Neural cell (in vitro differentiated cells): ENCODE measurements around the gene LIN54. TPM values are rescaled to one million over a fixed set of nuclear protein-coding genes. Genes with fewer than 3 reads are reported as not detected.

Experiments used
- H2AFZ ChIP-seq: fragments of 200-600, 300-800 bp; sonication (generic), shearing (Covaris generic); 2 replicates; pipeline ENCODE4 v1.6.0; 2014; ENCODE audit warnings: low read depth, mild to moderate bottlenecking, antibody characterized with exemption, low read length, moderate library complexity
- H3F3A ChIP-seq: fragments of 200-600 bp; shearing (Covaris generic); 2 replicates; pipeline ENCODE4 v1.6.1; 2016; ENCODE audit warnings: mild to moderate bottlenecking, moderate library complexity, mixed read lengths, antibody characterized with exemption, low read length; ENCODE audit not compliant: insufficient read depth, poor library complexity, severe bottlenecking
- H3K27ac ChIP-seq: fragments of 200-600, 300-800 bp; sonication (generic), shearing (Covaris generic); 2 replicates; pipeline ENCODE4 v1.5.1; 2014; ENCODE audit warnings: mild to moderate bottlenecking, low read length, moderate library complexity
- H3K27me3 ChIP-seq: fragments of 300-800, 200-600 bp; sonication (generic), shearing (Covaris generic); 2 replicates; pipeline ENCODE4 v1.6.0; 2014; ENCODE audit warnings: mild to moderate bottlenecking, low read depth, low read length, moderate library complexity; ENCODE audit not compliant: insufficient read depth
- H3K36me3 ChIP-seq: fragments of 300-800, 200-600 bp; sonication (generic), shearing (Covaris generic); 2 replicates; pipeline ENCODE4 v1.5.1; 2014; ENCODE audit warnings: mild to moderate bottlenecking, antibody characterized with exemption, low read length, moderate library complexity; ENCODE audit not compliant: insufficient read depth
- H3K4me2 ChIP-seq: fragments of 300-800, 200-600 bp; sonication (generic), shearing (Covaris generic); 2 replicates; pipeline ENCODE4 v1.6.0; 2014; ENCODE audit warnings: mild to moderate bottlenecking, low read length
- H3K4me3 ChIP-seq: fragments of 300-800, 200-600 bp; sonication (generic), shearing (Covaris generic); 2 replicates; pipeline ENCODE4 v1.5.1; 2014; ENCODE audit warnings: mild to moderate bottlenecking, low read length, moderate library complexity
- H3K79me2 ChIP-seq: fragments of 200-600 bp; shearing (Covaris generic); replicated peaks from 2 replicates; pipeline ENCODE4 v1.6.0; 2014; ENCODE audit warnings: mild to moderate bottlenecking, low read length, moderate library complexity; ENCODE audit not compliant: insufficient read depth
- H3K9ac ChIP-seq: fragments of 300-800, 200-600 bp; sonication (generic), shearing (Covaris generic); 2 replicates; pipeline ENCODE4 v1.6.1; 2016; ENCODE audit warnings: mild to moderate bottlenecking, low read length, mixed read lengths
- H3K9me2 ChIP-seq: fragments of 200-600 bp; shearing (Covaris generic); 2 replicates; pipeline ENCODE4 v1.6.1; 2016; ENCODE audit warnings: mild to moderate bottlenecking, low read length, mixed read lengths; ENCODE audit not compliant: insufficient read depth
- H3K9me3 ChIP-seq: fragments of 200-600, 300-800 bp; sonication (generic), shearing (Covaris generic); 2 replicates; pipeline ENCODE4 v1.6.1; 2016; ENCODE audit warnings: mild to moderate bottlenecking, mixed run types, low read length, moderate library complexity, mixed read lengths
- H4K20me1 ChIP-seq: fragments of 200-600 bp; shearing (Covaris generic); 2 replicates; pipeline ENCODE4 v1.6.1; 2016; ENCODE audit warnings: mild to moderate bottlenecking, mixed run types; ENCODE audit not compliant: insufficient read depth
- EP300 ChIP-seq: fragments of 450-650 bp; conservative IDR thresholded peaks from 2 replicates; pipeline ENCODE4 v1.6.1; 2014; ENCODE audit warnings: antibody characterized with exemption, mild to moderate bottlenecking, moderate library complexity; ENCODE audit not compliant: poor library complexity, severe bottlenecking
- EZH2 ChIP-seq: fragments of 200-600, 300-800 bp; shearing (Covaris generic), sonication (generic); IDR thresholded peaks from 2 replicates; pipeline ENCODE4 v1.6.1; 2014; ENCODE audit warnings: antibody characterized with exemption, low read length, borderline replicate concordance, mild to moderate bottlenecking; ENCODE audit not compliant: insufficient read depth, poor library complexity, severe bottlenecking
- MXI1 ChIP-seq: fragments of 450-650 bp; conservative IDR thresholded peaks from 2 replicates; pipeline ENCODE4 v1.6.1; 2014; ENCODE audit warnings: antibody characterized with exemption, mild to moderate bottlenecking; ENCODE audit not compliant: poor library complexity, severe bottlenecking
- POLR2AphosphoS5 ChIP-seq: IDR thresholded peaks from 2 replicates; pipeline ENCODE4 v1.6.1; 2012
- RAD21 ChIP-seq: fragments of 450-650 bp; conservative IDR thresholded peaks from 2 replicates; pipeline ENCODE4 v1.6.1; 2014; ENCODE audit warnings: antibody characterized with exemption, mild to moderate bottlenecking, moderate library complexity
- SMC3 ChIP-seq: fragments of 450-650 bp; conservative IDR thresholded peaks from 2 replicates; pipeline ENCODE4 v1.6.1; 2014; ENCODE audit warnings: antibody characterized with exemption, mild to moderate bottlenecking, moderate library complexity; ENCODE audit not compliant: poor library complexity
- TAF1 ChIP-seq: IDR thresholded peaks from 2 replicates; pipeline ENCODE4 v1.6.1; 2012; ENCODE audit warnings: low read depth
- polyA plus RNA-seq: library from polyadenylated mRNA; depleted of rRNA; stranded (reverse); fragments of >200 nt; gene quantifications from 2 replicates; pipeline ENCODE4 v1.2.3, GENCODE V29; 2014
- TF ChIP-seq, protein P1 (sequence below): IDR thresholded peaks from 2 replicates; pipeline ENCODE4 v1.6.1; 2012; ENCODE audit warnings: borderline replicate concordance
- TF ChIP-seq, protein P2 (sequence below): fragments of 450-650 bp; IDR thresholded peaks from 2 replicates; pipeline ENCODE4 v1.5.1; 2014; ENCODE audit warnings: antibody characterized with exemption, mild to moderate bottlenecking, moderate library complexity; ENCODE audit not compliant: poor library complexity, severe bottlenecking

Gene LIN54
- polyA plus RNA-seq, 1 donor from 2014 or later: 7.3 TPM

DNA sequence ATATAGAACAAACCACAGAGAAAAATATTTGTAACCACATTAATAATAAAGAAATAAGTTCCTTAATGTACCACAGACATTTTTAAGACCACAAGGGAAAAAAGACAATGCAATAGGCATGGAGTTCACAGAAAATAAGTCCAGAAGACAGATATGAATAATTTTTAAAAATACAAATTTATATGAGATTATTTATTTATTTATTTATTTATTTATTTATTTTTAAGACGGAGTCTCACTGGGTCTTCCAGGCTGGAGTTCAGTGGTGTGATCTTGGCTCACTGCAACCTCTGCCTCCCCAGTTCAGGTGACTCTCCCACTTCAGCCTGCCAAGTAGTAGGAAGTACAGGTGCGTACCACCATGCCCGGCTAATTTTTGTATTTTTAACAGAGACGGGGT, 56.4 kb downstream of the LIN54 start:
- no peaks in the 10 kb centered on the region for H3K27me3 ChIP-seq
- H2AFZ ChIP-seq: no peak overlapping the region
- no peaks in the 10 kb centered on the region for H4K20me1 ChIP-seq
- no peak overlapping the region for H3K27ac ChIP-seq
- no peak for TF ChIP-seq POLR2AphosphoS5
- no peak for TF ChIP-seq TAF1
- TF ChIP-seq MXI1: no peak
- no peak for TF ChIP-seq RAD21
- TF ChIP-seq, protein P1, sequence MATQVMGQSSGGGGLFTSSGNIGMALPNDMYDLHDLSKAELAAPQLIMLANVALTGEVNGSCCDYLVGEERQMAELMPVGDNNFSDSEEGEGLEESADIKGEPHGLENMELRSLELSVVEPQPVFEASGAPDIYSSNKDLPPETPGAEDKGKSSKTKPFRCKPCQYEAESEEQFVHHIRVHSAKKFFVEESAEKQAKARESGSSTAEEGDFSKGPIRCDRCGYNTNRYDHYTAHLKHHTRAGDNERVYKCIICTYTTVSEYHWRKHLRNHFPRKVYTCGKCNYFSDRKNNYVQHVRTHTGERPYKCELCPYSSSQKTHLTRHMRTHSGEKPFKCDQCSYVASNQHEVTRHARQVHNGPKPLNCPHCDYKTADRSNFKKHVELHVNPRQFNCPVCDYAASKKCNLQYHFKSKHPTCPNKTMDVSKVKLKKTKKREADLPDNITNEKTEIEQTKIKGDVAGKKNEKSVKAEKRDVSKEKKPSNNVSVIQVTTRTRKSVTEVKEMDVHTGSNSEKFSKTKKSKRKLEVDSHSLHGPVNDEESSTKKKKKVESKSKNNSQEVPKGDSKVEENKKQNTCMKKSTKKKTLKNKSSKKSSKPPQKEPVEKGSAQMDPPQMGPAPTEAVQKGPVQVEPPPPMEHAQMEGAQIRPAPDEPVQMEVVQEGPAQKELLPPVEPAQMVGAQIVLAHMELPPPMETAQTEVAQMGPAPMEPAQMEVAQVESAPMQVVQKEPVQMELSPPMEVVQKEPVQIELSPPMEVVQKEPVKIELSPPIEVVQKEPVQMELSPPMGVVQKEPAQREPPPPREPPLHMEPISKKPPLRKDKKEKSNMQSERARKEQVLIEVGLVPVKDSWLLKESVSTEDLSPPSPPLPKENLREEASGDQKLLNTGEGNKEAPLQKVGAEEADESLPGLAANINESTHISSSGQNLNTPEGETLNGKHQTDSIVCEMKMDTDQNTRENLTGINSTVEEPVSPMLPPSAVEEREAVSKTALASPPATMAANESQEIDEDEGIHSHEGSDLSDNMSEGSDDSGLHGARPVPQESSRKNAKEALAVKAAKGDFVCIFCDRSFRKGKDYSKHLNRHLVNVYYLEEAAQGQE: no peak
- TF ChIP-seq, protein P2, sequence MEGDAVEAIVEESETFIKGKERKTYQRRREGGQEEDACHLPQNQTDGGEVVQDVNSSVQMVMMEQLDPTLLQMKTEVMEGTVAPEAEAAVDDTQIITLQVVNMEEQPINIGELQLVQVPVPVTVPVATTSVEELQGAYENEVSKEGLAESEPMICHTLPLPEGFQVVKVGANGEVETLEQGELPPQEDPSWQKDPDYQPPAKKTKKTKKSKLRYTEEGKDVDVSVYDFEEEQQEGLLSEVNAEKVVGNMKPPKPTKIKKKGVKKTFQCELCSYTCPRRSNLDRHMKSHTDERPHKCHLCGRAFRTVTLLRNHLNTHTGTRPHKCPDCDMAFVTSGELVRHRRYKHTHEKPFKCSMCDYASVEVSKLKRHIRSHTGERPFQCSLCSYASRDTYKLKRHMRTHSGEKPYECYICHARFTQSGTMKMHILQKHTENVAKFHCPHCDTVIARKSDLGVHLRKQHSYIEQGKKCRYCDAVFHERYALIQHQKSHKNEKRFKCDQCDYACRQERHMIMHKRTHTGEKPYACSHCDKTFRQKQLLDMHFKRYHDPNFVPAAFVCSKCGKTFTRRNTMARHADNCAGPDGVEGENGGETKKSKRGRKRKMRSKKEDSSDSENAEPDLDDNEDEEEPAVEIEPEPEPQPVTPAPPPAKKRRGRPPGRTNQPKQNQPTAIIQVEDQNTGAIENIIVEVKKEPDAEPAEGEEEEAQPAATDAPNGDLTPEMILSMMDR: no peak
- TF ChIP-seq EP300: no peak
- no peak for TF ChIP-seq SMC3
- no peak for TF ChIP-seq EZH2
- no peaks in the 10 kb centered on the region for H3K36me3 ChIP-seq
- no peaks in the 10 kb centered on the region for H3K9me2 ChIP-seq
- no peak overlapping the region for H3K9ac ChIP-seq
- no peaks in the 10 kb centered on the region for H3K79me2 ChIP-seq
- no peak overlapping the region for H3K4me2 ChIP-seq
- H3K9me3 ChIP-seq: no peaks in the 10 kb centered on the region
- no peaks in the 10 kb centered on the region for H3F3A ChIP-seq
- H3K4me3 ChIP-seq: no peak overlapping the region

DNA sequence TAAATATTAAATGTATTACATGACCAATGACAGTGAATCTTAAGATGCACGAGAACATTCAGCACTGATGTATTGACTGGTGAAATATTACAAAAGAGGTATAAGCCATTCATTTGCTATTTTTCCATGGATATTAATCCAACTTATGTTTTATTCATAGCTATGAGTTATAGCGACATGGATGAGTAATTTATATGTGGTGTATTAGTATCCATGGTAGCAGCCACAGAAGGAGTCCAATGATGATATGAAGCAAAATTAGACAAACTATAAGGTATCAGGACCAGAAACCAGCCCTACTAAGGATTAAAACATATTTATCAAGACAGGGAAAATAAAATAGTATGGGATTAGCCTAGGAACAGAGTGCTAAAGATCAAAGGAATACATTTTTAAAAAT, 59.4 kb downstream of the LIN54 start:
- Histone ChIP-seq H3K4me3 (no peak overlapping the region), H4K20me1 (no peaks in the 10 kb centered on the region), H3K36me3 (no peaks in the 10 kb centered on the region), H2AFZ (no peak overlapping the region), H3K27ac (no peak overlapping the region), H3F3A (no peaks in the 10 kb centered on the region), H3K9me2 (no peaks in the 10 kb centered on the region), H3K4me2 (peak overlapping the region; percentile 18), H3K9ac (no peak overlapping the region), H3K9me3 (no peaks in the 10 kb centered on the region), H3K27me3 (no peaks in the 10 kb centered on the region), H3K79me2 (no peaks in the 10 kb centered on the region)
- TF ChIP-seq, protein P2: no peak
- no peak for TF ChIP-seq SMC3
- no peak for TF ChIP-seq RAD21
- no peak for TF ChIP-seq EZH2
- no peak for TF ChIP-seq MXI1
- TF ChIP-seq POLR2AphosphoS5: no peak
- no peak for TF ChIP-seq EP300
- no peak for TF ChIP-seq TAF1
